B cell (primary cell): Measurements from ENCODE around the gene GPR135. TPM values are rescaled to one million over a fixed set of nuclear protein-coding genes. Genes with fewer than 3 reads are reported as not detected.

Experiments used
- ATAC-seq: fragments of 200-7000 bp; cut with Tn5 transposase; one replicate; pipeline ENCODE4 v1.10.0; 2021; ENCODE audit warnings: low read depth, mild to moderate bottlenecking, moderate number of reproducible peaks, moderate library complexity
- CTCF ChIA-PET: fragments of 350-600 bp; sonication (Branson Sonifier 250); formaldehyde crosslinking; loops from one replicate; lab custom pipeline; 2021; ENCODE audit warnings: antibody characterized with exemption, inconsistent platforms; lab: Charles Lee
- POLR2A ChIA-PET: fragments of 350-600 bp; sonication (Branson Sonifier 250); formaldehyde crosslinking; loops from one replicate; lab custom pipeline; 2021; ENCODE audit warnings: antibody characterized with exemption; lab: Charles Lee
- DNase-seq: peaks from one replicate; pipeline ENCODE4 v3.0.0; 2013
- H2AFZ ChIP-seq: 2 replicates; pipeline ENCODE4 v1.6.1; 2012; ENCODE audit warnings: mild to moderate bottlenecking, low read depth, low read length; ENCODE audit not compliant: insufficient read depth, poor library complexity, severe bottlenecking
- H3K27ac ChIP-seq, 2 donors: 1 replicate in 1 of 2; 2 replicates in 1 of 2; pipeline ENCODE4 v1.5.1; 2012 to 2013; ENCODE audit warnings: low read length in 2 of 2, mild to moderate bottlenecking in 2 of 2, moderate library complexity in 1 of 2
- H3K27me3 ChIP-seq, 4 experiments: fragments of 200-600 bp in 1 of 4; sonication (generic) in 1 of 4; replicated peaks in 1 of 4; 1 replicate in 2 of 4; 2 replicates in 2 of 4; pipeline versions ENCODE4 v1.6.1 to v1.7.0; 2013 to 2016; ENCODE audit warnings: low read length in 3 of 4, mild to moderate bottlenecking in 2 of 4, mixed read lengths in 1 of 4, moderate library complexity in 1 of 4; ENCODE audit not compliant: insufficient read depth in 4 of 4, control insufficient read depth in 3 of 4; ENCODE audit errors: control extremely low read depth in 1 of 4
- H3K36me3 ChIP-seq, 2 experiments: replicated peaks in 1 of 2; 1 replicate in 1 of 2; 2 replicates in 1 of 2; pipeline versions ENCODE4 v1.6.1 to v1.7.1; 2013; ENCODE audit warnings: low read length in 1 of 2; ENCODE audit not compliant: insufficient read depth in 2 of 2, control insufficient read depth in 1 of 2; ENCODE audit errors: control extremely low read depth in 1 of 2, extremely low read depth in 1 of 2
- H3K4me1 ChIP-seq, 2 donors: fragments of 200-600 bp in 1 of 2; sonication (generic) in 1 of 2; 1 replicate in 1 of 2; 2 replicates in 1 of 2; pipeline versions ENCODE4 v1.5.1 to v1.6.1; 2013 to 2017; ENCODE audit warnings: low read length in 2 of 2; ENCODE audit not compliant: control insufficient read depth in 2 of 2, insufficient read depth in 2 of 2
- H3K4me2 ChIP-seq: replicated peaks from 2 replicates; pipeline ENCODE3; 2012; ENCODE audit warnings: mild to moderate bottlenecking, low read depth, low read length; ENCODE audit not compliant: poor library complexity, severe bottlenecking
- H3K4me3 ChIP-seq, 5 experiments: fragments of 200-600 bp in 1 of 5; sonication (generic) in 1 of 5; 1 replicate in 3 of 5; 2 replicates in 2 of 5; pipeline versions ENCODE4 v1.5.1 to v1.7.0; 2011 to 2016; ENCODE audit warnings: low read length in 4 of 5, mild to moderate bottlenecking in 4 of 5, low read depth in 2 of 5, control low read depth in 1 of 5, moderate library complexity in 1 of 5; ENCODE audit not compliant: insufficient read depth in 1 of 5; ENCODE audit errors: control extremely low read depth in 1 of 5, extremely low read depth in 1 of 5
- H3K79me2 ChIP-seq: fragments of 200-600 bp; sonication (generic); one replicate; pipeline ENCODE4 v1.6.0; 2016; ENCODE audit warnings: low read length; ENCODE audit not compliant: control insufficient read depth, insufficient read depth
- H3K9ac ChIP-seq: fragments of 200-600 bp; sonication (generic); 2 replicates; pipeline ENCODE4 v1.6.1; 2017; ENCODE audit warnings: mild to moderate bottlenecking, low read length, moderate library complexity
- H3K9me3 ChIP-seq, 3 donors: one replicate each; pipeline versions ENCODE4 v1.6.1 to v1.7.1; 2013; ENCODE audit warnings: low read length in 2 of 3; ENCODE audit not compliant: control insufficient read depth in 2 of 3, insufficient read depth in 1 of 3; ENCODE audit errors: control extremely low read depth in 1 of 3
- H4K20me1 ChIP-seq: 2 replicates; pipeline ENCODE4 v1.6.0; 2012; ENCODE audit warnings: mild to moderate bottlenecking, low read length; ENCODE audit not compliant: insufficient read depth, control insufficient read depth, poor library complexity, severe bottlenecking
- H3K27ac Mint-ChIP-seq: one replicate; pipeline ENCODE4 v1.8.0; 2021; ENCODE audit warnings: mixed read lengths
- H3K27me3 Mint-ChIP-seq: one replicate; pipeline ENCODE4 v1.8.0; 2021; ENCODE audit warnings: mixed read lengths
- H3K4me1 Mint-ChIP-seq: one replicate; pipeline ENCODE4 v1.8.0; 2021; ENCODE audit warnings: mixed read lengths
- H3K4me3 Mint-ChIP-seq: one replicate; pipeline ENCODE4 v1.8.0; 2021; ENCODE audit warnings: mixed read lengths
- H3K9me3 Mint-ChIP-seq: one replicate; pipeline ENCODE4 v1.8.0; 2022; ENCODE audit warnings: mixed read lengths; ENCODE audit not compliant: insufficient read depth
- EZH2 ChIP-seq: IDR thresholded peaks from 2 replicates; pipeline ENCODE4 v1.6.1; 2012; ENCODE audit warnings: borderline replicate concordance, low read depth, mild to moderate bottlenecking, moderate library complexity, low read length; ENCODE audit not compliant: insufficient read depth, poor library complexity, severe bottlenecking
- WGBS: methylation state at CpG from one replicate; pipeline ENCODE4 v1.1.5; 2013; ENCODE audit warnings: missing lambda C conversion rate; ENCODE audit not compliant: insufficient coverage; 5-methylcytosine and 5-hydroxymethylcytosine counted together
- intact Hi-C: fragments of 100-400 bp; cut with micrococcal nuclease; formaldehyde crosslinking; loops from one replicate; pipeline ENCODE4 v1.10.0; 2022
- polyA plus RNA-seq: library from polyadenylated mRNA; depleted of rRNA; stranded (reverse); fragments of >200 nt; gene quantifications from 2 replicates; pipeline ENCODE4 v1.2.3, GENCODE V29; 2012
- total RNA-seq, 2 donors: library from RNA; stranded (reverse); fragments of 120-200 nt in 1 of 2; gene quantifications; 1 replicate in 1 of 2; 2 replicates in 1 of 2; pipeline versions ENCODE4 v1.2.3 to v1.2.4, GENCODE V29; 2013 to 2022
- TF ChIP-seq, protein P1 (sequence below): fragments of 200-600 bp; IDR thresholded peaks from one replicate; pipeline ENCODE4 v1.8.0; 2022; ENCODE audit warnings: antibody characterized with exemption, mild to moderate bottlenecking

The GPR135 gene
- total and polyA plus RNA-seq, 2 donors (not counting 1 experiment from before 2014, with no cell fraction given) = 1.2 to 4.7 TPM

DNA sequence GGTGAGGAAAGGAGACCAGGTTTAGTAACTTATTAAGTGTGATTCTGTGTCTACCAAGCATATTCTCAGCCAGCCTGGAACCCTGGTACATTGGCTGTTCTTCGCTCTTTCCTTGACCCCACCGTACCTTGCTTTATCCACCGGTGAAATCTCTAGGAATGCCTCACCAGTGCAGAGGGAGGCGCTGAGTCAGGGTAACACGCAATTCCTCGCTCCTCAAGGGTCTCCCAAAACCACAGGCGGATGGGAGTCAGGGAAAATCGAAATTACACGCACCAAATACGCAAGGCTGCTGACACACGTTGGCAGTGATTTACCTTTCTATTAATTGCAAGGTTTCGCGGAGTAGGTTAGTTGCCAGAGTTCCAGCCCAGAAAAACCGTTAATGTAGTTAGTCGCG lies 18.2 kb upstream of the GPR135 start:
- ChIA-PET POLR2A (interaction anchor here (1.3 to 2.5 kb wide), 2 partner anchors 19 to 765 kb away, joined by 5 to 12 read pairs; partner anchors contain the start of genes GPR135 and PPM1A), CTCF (interaction anchor here (1.3 to 3.6 kb wide), 5 partner anchors 9 to 482 kb away, joined by 3 to 35 read pairs (median 7); partner anchors contain the start of gene GPR135)
- 6% methylated on average over 16 of the region's 16 CpGs for WGBS
- H3K27ac Mint-ChIP-seq = peak overlapping the region; percentile 90
- Histone ChIP-seq H3K79me2 (peaks cover 59% of the 10 kb centered on the region), H3K9me3 (no peaks in the 10 kb centered on the region), H3K4me1 (peaks cover 36 to 40% of the 10 kb centered on the region in 2 donors), H3K4me3 (peak overlapping the region; percentile 57 to 94 (median 86)), H2AFZ (peak overlapping the region; percentile 96), H3K27me3 (no peaks in the 10 kb centered on the region), H3K9ac (peak overlapping the region; percentile 90), H4K20me1 (peaks cover 13% of the 10 kb centered on the region), H3K4me2 (peak overlapping the region; percentile 93), H3K27ac (no peak overlapping the region), H3K36me3 (peaks cover under 1 to 9% of the 10 kb centered on the region in 2 experiments)
- ATAC-seq (no peak), DNase-seq (no peak)
- H3K27me3 Mint-ChIP-seq = no peaks in the 10 kb centered on the region
- intact Hi-C loops = loop anchor here (10.0 kb wide), 3 partner anchors 849 to 1279 kb away; partner anchors contain the start of genes ACTR10 and DACT1
- peak overlapping the region; percentile 96 for H3K4me3 Mint-ChIP-seq
- TF ChIP-seq, protein P1, sequence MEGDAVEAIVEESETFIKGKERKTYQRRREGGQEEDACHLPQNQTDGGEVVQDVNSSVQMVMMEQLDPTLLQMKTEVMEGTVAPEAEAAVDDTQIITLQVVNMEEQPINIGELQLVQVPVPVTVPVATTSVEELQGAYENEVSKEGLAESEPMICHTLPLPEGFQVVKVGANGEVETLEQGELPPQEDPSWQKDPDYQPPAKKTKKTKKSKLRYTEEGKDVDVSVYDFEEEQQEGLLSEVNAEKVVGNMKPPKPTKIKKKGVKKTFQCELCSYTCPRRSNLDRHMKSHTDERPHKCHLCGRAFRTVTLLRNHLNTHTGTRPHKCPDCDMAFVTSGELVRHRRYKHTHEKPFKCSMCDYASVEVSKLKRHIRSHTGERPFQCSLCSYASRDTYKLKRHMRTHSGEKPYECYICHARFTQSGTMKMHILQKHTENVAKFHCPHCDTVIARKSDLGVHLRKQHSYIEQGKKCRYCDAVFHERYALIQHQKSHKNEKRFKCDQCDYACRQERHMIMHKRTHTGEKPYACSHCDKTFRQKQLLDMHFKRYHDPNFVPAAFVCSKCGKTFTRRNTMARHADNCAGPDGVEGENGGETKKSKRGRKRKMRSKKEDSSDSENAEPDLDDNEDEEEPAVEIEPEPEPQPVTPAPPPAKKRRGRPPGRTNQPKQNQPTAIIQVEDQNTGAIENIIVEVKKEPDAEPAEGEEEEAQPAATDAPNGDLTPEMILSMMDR = no peak
- no peak for TF ChIP-seq EZH2
- peaks cover 53% of the 10 kb centered on the region for H3K4me1 Mint-ChIP-seq
- no peaks in the 10 kb centered on the region for H3K9me3 Mint-ChIP-seq
